Glomerular visceral epithelial cell (primary cell): ENCODE data around the gene TMEM181.
"Not testable (repeated sequence)": the region's sequence is repeated elsewhere in the genome, so short reads cannot be mapped to it uniquely, and the experiment has no call there.

Source experiments
- DNase-seq: peaks from one replicate; pipeline ENCODE4 v3.0.0-alpha.2; 2016; ENCODE audit errors: extremely low spot score

TMEM181 gene

GRCh38 chr6:158638324-158638854, 78.5 kb downstream of the TMEM181 start:
- DNase-seq, result no peak

GRCh38 chr6:158639056-158639455, 79.2 kb downstream of the TMEM181 start:
- no peak for DNase-seq

DNA sequence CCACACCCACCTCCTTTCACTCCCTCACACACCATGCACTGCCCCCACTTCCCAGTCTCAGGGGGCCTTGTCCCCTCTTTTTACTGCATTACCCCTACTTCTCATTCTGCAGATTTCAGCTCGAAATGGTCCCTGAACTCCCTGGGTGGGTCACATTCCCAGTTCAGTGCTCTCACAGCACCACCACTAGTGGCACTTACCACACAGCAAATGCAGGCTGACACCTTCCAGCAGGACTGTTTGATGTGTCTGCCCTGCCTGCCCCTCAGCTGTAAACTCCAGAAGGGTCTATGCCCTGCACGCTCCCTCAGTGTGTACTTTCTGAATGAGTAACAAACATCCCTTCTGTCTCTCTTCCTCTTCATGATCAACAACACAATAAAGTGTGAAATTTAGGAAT, 80.6 kb downstream of the TMEM181 start:
- no peak for DNase-seq

DNA sequence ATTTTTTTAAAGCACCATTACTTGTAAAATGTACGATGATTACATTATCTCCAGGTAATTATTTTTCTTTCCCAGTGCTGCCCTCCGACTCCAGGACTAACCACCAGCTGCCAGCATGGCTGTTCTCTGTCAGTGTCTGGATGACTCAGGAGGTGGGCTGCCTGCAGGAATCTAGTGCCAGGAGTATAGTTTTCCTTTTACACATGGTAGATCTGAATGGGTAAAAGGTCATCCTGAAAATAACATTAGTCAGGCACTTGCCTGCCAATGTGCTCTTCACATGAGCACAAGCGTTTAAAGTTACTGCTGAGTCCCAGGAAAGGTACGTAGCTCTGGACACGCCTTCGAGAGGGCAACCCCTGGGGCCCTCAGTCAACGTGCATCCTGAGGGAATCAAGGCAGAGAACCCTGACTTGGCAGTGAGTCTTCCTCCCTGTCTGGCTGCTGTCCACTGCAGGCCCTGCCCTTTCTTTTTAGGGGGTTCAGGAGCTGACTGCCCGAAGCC, 82.3 kb downstream of the TMEM181 start:
- peak; percentile 89 for DNase-seq

- DNase-seq, result no peak
Measured at GRCh38 chr6:158643836-158644230, 83.9 kb downstream of the TMEM181 start.

DNA sequence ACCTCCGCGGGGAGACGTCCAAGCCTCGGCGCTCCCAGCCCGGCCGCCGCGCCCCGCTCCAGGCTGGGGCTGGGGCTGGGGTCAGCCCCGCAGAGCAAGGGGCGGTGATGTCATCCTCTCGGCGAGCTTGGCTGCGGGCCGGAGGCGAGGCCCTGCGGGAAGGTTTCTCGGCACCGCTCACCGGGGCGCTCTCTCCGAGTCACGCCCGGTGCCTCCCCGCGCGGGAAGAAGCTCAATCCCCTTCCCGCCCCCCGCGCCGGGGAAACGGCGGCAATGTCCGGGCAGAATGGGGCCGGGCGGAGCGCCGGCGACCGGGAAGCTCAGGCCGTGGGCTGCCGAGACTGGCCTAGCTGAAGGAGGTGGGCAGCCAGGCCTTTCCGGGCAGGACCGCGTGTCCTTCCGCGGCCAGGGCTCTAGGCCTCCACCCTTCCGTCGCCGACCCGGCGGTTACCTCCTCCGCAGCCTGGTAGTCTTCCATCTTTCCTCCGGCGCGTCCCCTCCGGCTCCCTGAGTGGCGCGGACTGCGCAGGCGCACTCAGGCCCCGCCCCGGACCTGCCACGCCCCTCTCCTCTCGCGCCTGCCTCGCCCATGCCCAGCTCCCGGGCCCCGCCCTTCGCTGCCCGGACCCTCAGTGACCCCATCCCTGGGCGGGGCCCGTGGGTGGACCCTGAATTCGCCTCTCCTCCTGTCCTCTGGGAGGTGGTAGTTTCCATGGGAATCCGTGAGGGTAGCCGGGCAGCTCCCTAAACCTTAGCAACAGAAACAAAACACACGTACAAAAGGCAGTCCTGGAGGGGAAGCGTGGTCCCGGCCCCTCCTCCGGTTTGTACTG, 84.6 kb downstream of the TMEM181 start, which contains the start of gene DYNLT1:
Gene DYNLT1, minus strand, starts transcription at position 513 of the 833 bp plus-strand sequence. Its CDS starts 35 bp downstream, at position 478.
- DNase-seq, result peak; percentile 98

- peak; percentile 15 for DNase-seq
Measured at GRCh38 chr6:158645064-158646022, 85.5 kb downstream of the TMEM181 start.

DNA sequence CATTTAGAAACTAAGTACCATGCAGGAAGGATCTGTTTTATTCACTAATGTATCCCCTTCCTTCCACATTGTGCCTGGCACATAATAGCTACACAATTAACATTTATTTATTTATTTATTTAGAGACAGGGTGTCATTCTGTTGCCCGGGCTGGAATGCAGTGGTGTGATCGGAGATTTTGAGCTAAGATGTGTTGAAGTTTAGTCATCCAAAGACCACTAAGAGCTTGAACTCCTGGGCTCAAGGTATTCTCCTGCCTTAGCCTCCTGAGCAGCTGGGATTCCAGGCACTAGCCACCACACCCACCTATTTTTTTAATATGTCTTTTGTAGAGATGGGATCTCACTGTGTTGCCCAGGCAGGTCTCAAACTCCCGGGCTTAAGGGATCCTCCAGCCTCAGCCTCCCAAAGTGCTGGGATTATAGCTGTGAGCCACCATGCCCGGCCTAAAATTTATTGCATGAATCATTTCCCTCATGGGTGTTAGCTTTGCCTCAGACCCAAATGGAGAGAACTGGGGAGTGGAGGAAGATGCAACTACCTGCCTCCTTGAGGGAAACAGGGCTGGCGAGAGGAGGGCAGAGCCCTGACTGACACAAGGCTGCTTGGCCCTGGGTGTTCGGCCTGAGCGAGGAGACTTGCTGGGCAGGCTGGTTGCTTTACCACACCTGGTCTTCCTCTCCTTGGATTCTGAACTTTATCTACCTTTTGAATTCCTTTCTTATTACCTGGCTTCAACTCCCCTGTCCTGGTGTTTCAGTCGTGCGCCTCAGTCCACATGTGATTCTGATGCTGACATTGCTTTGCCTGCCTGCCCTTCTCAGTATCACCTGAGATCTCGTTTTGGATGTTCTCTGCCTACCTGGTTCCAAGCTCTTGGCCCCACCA, 86.4 kb downstream of the TMEM181 start:
- no peak for DNase-seq

DNA sequence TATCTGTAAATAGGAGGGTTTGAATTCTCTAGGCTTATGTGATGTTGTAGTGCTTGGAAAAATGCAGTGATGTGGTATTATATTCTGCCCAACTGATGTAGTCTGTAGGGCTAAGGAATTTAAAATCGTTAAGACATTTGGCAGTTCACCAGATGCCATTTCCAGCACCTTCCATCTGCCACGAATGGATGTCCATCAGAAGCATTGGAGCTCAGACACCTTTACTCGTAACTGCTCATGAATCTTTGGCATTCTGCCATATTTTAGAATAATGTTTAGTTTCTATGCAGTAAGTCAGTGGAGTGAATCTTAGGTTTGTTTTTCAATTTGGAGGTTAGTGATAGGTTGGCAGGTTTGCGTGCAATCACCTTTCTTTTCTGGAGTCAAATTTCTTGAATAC, 87.6 kb downstream of the TMEM181 start:
- peak; percentile 71 for DNase-seq

GRCh38 chr6:158648682-158649131, 88.8 kb downstream of the TMEM181 start:
- peak; percentile 81 for DNase-seq

DNA sequence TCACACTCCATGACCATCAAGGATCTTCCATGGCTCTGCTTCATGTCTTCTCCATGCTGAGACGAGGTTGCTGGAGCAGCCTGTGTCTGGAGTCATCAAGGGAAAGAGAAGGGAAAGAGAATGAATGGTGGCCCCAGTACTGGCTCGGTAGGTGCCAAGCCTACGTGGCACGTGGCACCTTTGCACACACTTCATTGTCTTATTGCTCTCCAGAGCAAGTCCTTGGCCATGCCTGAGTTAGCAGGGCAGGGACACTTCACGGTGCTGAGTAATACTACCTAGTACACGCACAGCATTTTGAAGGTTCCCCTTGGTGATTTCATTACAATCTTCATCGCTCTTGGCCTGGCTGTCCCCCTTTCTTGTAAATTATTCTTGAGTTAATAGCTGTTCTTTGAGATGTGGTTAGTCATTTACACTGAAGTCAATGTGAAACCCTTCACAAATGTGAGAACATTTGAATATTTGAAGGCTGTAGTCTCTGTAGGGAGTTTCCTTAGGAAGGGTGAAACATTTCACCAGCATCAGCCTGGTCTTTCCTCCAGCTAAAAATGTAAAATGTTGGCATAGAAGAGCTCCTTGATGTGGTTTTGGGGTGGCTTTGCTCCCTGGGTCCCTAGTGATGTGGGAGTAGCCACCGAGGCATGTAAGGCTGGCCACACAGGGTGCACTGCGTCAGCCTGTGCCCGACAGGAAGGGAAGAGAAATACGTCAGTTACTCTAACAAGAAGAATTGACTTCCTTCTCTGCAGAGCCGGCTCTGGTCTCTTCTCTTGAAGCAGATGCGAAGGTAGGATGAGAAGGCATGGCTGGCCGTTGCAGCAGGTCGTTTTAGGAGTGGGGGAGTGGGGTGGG, 89.6 kb downstream of the TMEM181 start, which contains the start of gene SYTL3:
Gene SYTL3, plus strand, starts transcription at position 766 of the 855 bp plus-strand sequence. CDS start 13,215 bp downstream, outside the sequence.
- DNase-seq, result peak; percentile 95

- DNase-seq, result not testable (repeated sequence)
Measured at GRCh38 chr6:158651981-158652737, 92.3 kb downstream of the TMEM181 start.

- DNase-seq, result no peak
Measured at GRCh38 chr6:158653577-158654354, 93.9 kb downstream of the TMEM181 start.

GRCh38 chr6:158654498-158654897, 94.6 kb downstream of the TMEM181 start:
- peak; percentile 87 for DNase-seq

- DNase-seq, result peak; percentile 74
Measured at GRCh38 chr6:158654960-158655489, 95.1 kb downstream of the TMEM181 start.

GRCh38 chr6:158655569-158656450, 95.9 kb downstream of the TMEM181 start:
- DNase-seq, result peak; percentile 33

DNA sequence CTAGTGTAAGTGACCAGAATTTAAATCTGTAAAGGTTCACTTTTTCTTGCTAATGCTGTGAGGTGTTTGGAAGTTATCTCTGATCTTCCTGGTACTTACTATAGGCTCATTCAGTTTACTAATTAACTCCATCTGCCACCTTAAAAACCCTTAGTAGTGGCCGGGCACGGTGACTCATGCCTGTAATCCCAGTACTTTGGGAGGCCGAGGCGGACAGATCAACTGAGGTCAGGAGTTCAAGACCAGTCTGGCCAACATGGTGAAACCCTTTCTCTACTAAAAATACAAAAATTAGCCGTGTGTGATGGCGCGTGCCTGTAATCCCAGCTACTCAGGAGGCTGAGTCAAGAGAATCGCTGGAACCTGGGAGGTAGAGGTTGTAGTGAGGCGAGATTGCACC, 97.1 kb downstream of the TMEM181 start:
- DNase-seq, result peak; percentile 88
